ENCODE results near the gene ARHGEF11. TPM values are rescaled to one million over a fixed set of nuclear protein-coding genes. Genes with fewer than 3 reads are reported as not detected.

Gene ARHGEF11
- total and polyA plus RNA-seq, 4 donors: 14.2 to 44.1 (median 31.9) TPM

DNA sequence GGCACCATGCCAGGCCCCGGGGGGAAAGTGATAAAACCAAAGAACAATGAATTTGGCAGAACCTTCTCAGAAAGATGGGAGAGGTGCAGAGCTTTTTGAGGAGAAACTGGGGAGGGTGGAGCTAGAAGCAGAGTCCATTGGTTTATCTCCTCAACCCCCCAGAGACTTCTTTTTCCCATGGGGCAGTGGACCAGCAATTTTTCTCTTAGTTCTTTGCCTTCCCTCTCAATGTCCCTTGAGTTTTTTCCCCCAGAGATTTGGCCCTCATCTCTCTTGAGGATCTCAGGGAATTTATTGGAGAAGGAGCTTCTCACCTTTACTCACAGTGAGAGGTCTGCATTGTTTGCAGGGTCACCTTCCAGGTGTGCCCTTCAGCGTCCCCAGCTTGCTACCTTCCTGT is 5.3 kb upstream of the ARHGEF11 start:
- 53 to 75% methylated on average over 2 of the region's 2 CpGs for WGBS, 2 donors
- no peak overlapping the region for H3K27ac ChIP-seq (ENCODE audit: low read depth in 1 of 2, low read length in 1 of 2)
- H3K4me1 ChIP-seq (ENCODE audit: control insufficient read depth in 5 of 5, insufficient read depth in 5 of 5, low read length in 5 of 5): no peaks in the 10 kb centered on the region
- DNase-seq (no peak), ATAC-seq (ENCODE audit: insufficient read depth, low FRiP score) (no peak)
- H3K9me3 ChIP-seq (ENCODE audit: control insufficient read depth in 4 of 4, insufficient read depth in 3 of 4, low read length in 3 of 4): no peaks in the 10 kb centered on the region
- H3K36me3 ChIP-seq (ENCODE audit: control insufficient read depth in 4 of 4, insufficient read depth in 4 of 4, low read length in 4 of 4): no peaks in the 10 kb centered on the region
- no peak overlapping the region for H3K4me3 ChIP-seq
- H3K9ac ChIP-seq (ENCODE audit: insufficient read depth in 1 of 2, low read length in 2 of 2): no peak overlapping the region
- TF ChIP-seq CTCF (IDR thresholded peaks at IDR 0.05; ENCODE audit: control extremely low read depth, extremely low read depth): no peak
- peaks cover 0 to 2% (median 0%) of the 10 kb centered on the region in 3 donors for H3K27me3 ChIP-seq (ENCODE audit: control insufficient read depth in 3 of 3, insufficient read depth in 3 of 3, low read length in 2 of 3)

DNA sequence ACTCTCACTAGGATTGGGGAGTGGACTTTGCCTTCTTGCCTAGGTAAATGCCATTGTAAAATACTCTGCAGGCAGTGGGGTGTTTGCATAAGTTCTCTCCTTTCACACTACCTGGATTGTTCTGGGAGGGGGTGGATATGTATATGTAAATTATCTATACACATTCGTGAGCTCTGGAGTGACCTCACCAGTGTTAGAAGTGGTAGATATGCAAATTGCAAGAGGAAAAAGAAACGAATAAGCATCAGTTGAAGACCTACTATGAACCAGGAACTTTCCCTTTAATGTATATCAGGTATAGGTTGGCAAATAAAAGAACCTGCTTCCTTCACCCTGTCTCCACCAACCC is 1.5 kb upstream of the ARHGEF11 start:
- peaks cover 0 to 2% (median 0%) of the 10 kb centered on the region in 3 donors for H3K27me3 ChIP-seq (ENCODE audit: control insufficient read depth in 3 of 3, insufficient read depth in 3 of 3, low read length in 2 of 3)
- WGBS, 2 donors: 34 to 36% methylated on average over 2 of the region's 2 CpGs
- H3K27ac ChIP-seq (ENCODE audit: low read depth in 1 of 2, low read length in 1 of 2): no peak overlapping the region
- DNase-seq (peak in 2 of 3 donors; percentile 9 to 10), ATAC-seq (ENCODE audit: insufficient read depth, low FRiP score) (no peak)
- no peak overlapping the region for H3K4me3 ChIP-seq
- peaks cover 9 to 28% (median 20%) of the 10 kb centered on the region in 5 donors for H3K4me1 ChIP-seq (ENCODE audit: control insufficient read depth in 5 of 5, insufficient read depth in 5 of 5, low read length in 5 of 5)
- no peaks in the 10 kb centered on the region for H3K36me3 ChIP-seq (ENCODE audit: control insufficient read depth in 4 of 4, insufficient read depth in 4 of 4, low read length in 4 of 4)
- no peak overlapping the region for H3K9ac ChIP-seq (ENCODE audit: insufficient read depth in 1 of 2, low read length in 2 of 2)
- H3K9me3 ChIP-seq (ENCODE audit: control insufficient read depth in 4 of 4, insufficient read depth in 3 of 4, low read length in 3 of 4): no peaks in the 10 kb centered on the region
- TF ChIP-seq CTCF (IDR thresholded peaks at IDR 0.05; ENCODE audit: control extremely low read depth, extremely low read depth): no peak

DNA sequence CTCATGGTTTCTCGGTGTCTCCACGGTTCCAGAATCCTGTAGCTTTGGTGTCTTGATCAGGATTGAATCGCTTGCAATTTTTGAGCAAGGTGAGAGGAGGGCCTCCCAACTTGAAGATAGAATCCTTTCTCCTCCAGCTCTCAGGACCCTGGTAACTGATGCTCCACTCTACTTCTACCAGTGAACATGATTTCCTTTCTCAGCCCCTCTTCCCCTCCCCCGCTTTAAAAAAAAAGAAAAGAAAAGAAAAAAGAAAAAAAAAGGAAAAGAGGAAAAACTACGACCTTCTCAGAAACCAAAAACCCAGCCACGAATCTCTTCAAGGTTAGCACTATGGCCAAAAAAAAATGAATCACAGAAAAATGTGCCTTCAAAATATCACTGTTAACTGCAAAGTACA is 1.2 kb downstream of the ARHGEF11 start:
- H3K27ac ChIP-seq (ENCODE audit: low read depth in 1 of 2, low read length in 1 of 2): no peak overlapping the region
- H3K4me3 ChIP-seq: no peak overlapping the region
- no peak for TF ChIP-seq CTCF (IDR thresholded peaks at IDR 0.05; ENCODE audit: control extremely low read depth, extremely low read depth)
- WGBS, 2 donors: 49% methylated on average over 6 of the region's 6 CpGs
- peak overlapping the region; percentile 43 to 74 for H3K9ac ChIP-seq (ENCODE audit: insufficient read depth in 1 of 2, low read length in 2 of 2)
- no peaks in the 10 kb centered on the region for H3K9me3 ChIP-seq (ENCODE audit: control insufficient read depth in 4 of 4, insufficient read depth in 3 of 4, low read length in 3 of 4)
- DNase-seq (peak in 1 of 3 donors; percentile 7), ATAC-seq (ENCODE audit: insufficient read depth, low FRiP score) (no peak)
- H3K4me1 ChIP-seq (ENCODE audit: control insufficient read depth in 5 of 5, insufficient read depth in 5 of 5, low read length in 5 of 5): peaks cover 9 to 35% (median 23%) of the 10 kb centered on the region in 5 donors
- H3K36me3 ChIP-seq (ENCODE audit: control insufficient read depth in 4 of 4, insufficient read depth in 4 of 4, low read length in 4 of 4): no peaks in the 10 kb centered on the region
- H3K27me3 ChIP-seq (ENCODE audit: control insufficient read depth in 3 of 3, insufficient read depth in 3 of 3, low read length in 2 of 3): no peaks in the 10 kb centered on the region

DNA sequence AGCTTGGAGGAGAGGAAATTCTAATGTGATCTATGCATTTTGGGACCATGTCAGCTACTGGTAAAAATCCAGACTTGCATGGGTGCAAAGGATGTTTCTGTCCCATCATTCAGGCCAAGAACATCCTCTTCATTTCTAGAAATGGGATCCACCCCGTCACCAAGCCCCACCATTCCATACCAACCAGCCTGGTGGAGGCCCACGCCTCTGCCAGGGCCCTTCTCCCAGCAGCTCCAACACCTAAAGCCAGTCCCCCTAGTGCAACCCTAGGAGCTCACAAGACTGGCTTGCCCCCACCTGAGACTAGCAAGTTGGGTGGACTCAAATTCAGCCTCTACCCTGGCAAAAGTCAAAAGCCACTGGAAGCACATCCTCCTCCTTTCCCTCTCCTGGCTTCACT is 1.9 kb downstream of the ARHGEF11 start:
- Histone ChIP-seq H3K9ac (ENCODE audit: insufficient read depth in 1 of 2, low read length in 2 of 2) (peak overlapping the region; percentile 43 to 74), H3K27ac (ENCODE audit: low read depth in 1 of 2, low read length in 1 of 2) (no peak overlapping the region), H3K4me3 (peak overlapping the region; percentile 13), H3K4me1 (ENCODE audit: control insufficient read depth in 5 of 5, insufficient read depth in 5 of 5, low read length in 5 of 5) (peaks cover 9 to 35% (median 23%) of the 10 kb centered on the region in 5 donors), H3K27me3 (ENCODE audit: control insufficient read depth in 3 of 3, insufficient read depth in 3 of 3, low read length in 2 of 3) (no peaks in the 10 kb centered on the region), H3K9me3 (ENCODE audit: control insufficient read depth in 4 of 4, insufficient read depth in 3 of 4, low read length in 3 of 4) (no peaks in the 10 kb centered on the region), H3K36me3 (ENCODE audit: control insufficient read depth in 4 of 4, insufficient read depth in 4 of 4, low read length in 4 of 4) (no peaks in the 10 kb centered on the region)
- 82 to 94% methylated on average over 2 of the region's 2 CpGs for WGBS, 2 donors
- ATAC-seq (ENCODE audit: insufficient read depth, low FRiP score) (no peak), DNase-seq (no peak)
- no peak for TF ChIP-seq CTCF (IDR thresholded peaks at IDR 0.05; ENCODE audit: control extremely low read depth, extremely low read depth)

All from lung (tissue), 12 donors.